ENCODE data around the gene STX11. TPM values are rescaled to one million over a fixed set of nuclear protein-coding genes. Genes with fewer than 3 reads are reported as not detected.

Gene STX11
- total and polyA plus RNA-seq, 10 donors = 5.9 to 76.0 (median 42.0) TPM

DNA sequence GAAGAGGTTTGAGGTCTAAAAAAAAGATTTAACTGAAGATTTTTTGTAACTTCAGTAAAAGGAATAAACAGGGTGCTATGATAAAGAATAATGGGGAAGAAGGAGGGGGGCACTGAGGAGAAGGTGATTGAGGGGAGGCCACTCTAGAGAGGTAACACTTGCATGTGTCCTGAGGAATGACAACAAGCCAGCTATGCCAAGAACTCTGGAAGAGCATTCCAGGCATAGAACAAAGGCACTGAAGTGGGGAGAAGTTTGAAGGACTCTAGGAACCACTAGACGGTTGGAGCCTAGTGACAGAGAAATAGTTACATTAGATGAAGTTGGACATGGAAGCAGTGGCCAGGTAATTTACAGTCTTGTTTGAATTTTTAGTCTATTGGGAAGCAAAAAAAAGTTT, 44.1 kb upstream of the STX11 start:
- TF ChIP-seq POLR2A (IDR thresholded peaks at IDR 0.05) (no peak), CTCF (IDR thresholded peaks at IDR 0.05 in 8 of 11, conservative IDR thresholded peaks at IDR 0.05 in 3 of 11) (no peak), POLR2AphosphoS5 (IDR thresholded peaks at IDR 0.05) (no peak)
- Histone ChIP-seq H3K27me3 (replicated peaks in 1 of 7) (no peaks in the 10 kb centered on the region), H3K36me3 (no peaks in the 10 kb centered on the region), H3K4me3 (no peak overlapping the region), H3K27ac (no peak overlapping the region), H3K4me1 (peaks cover 0 to 8% (median 0%) of the 10 kb centered on the region in 6 donors), H3K9me3 (no peaks in the 10 kb centered on the region)
- intact Hi-C loops (cut with DNase I; ENCODE audit: low total_unique reads) = loop anchor here (5.0 kb wide), 1 partner anchor 376 kb away; no protein-coding TSS in a partner anchor
- 65 to 93% (median 83%) methylated on average over 1 of the region's 1 CpG for WGBS, 5 donors
- no peak for DNase-seq

- TF ChIP-seq CTCF (IDR thresholded peaks at IDR 0.05 in 8 of 11, conservative IDR thresholded peaks at IDR 0.05 in 3 of 11) (no peak), POLR2A (IDR thresholded peaks at IDR 0.05) (no peak), POLR2AphosphoS5 (IDR thresholded peaks at IDR 0.05) (no peak)
- Histone ChIP-seq H3K36me3 (no peaks in the 10 kb centered on the region), H3K27ac (no peak overlapping the region), H3K27me3 (replicated peaks in 1 of 7) (no peaks in the 10 kb centered on the region), H3K4me1 (peaks cover 0 to 3% (median 0%) of the 10 kb centered on the region in 6 donors), H3K9me3 (no peaks in the 10 kb centered on the region), H3K4me3 (no peak overlapping the region)
- intact Hi-C loops (cut with DNase I; ENCODE audit: low total_unique reads) = no loop called here
- no peak for DNase-seq
- whole genome bisulfite sequencing, 5 donors = 81 to 94% (median 94%) methylated on average over 5 of the region's 5 CpGs
Observed at GRCh38 chr6:144110210-144110609, 40.1 kb upstream of the STX11 start.

- H3K27me3 ChIP-seq (replicated peaks in 1 of 7) = no peaks in the 10 kb centered on the region
- no peaks in the 10 kb centered on the region for H3K9me3 ChIP-seq
- WGBS, 5 donors = 91 to 98% (median 94%) methylated on average over 6 of the region's 6 CpGs
- H3K4me3 ChIP-seq = no peak overlapping the region
- intact Hi-C loops (cut with DNase I; ENCODE audit: low total_unique reads) = no loop called here
- no peak overlapping the region for H3K27ac ChIP-seq
- H3K36me3 ChIP-seq = no peaks in the 10 kb centered on the region
- no peaks in the 10 kb centered on the region for H3K4me1 ChIP-seq
- DNase-seq = no peak
- no peak for TF ChIP-seq CTCF (IDR thresholded peaks at IDR 0.05 in 8 of 11, conservative IDR thresholded peaks at IDR 0.05 in 3 of 11)
- no peak for TF ChIP-seq POLR2A (IDR thresholded peaks at IDR 0.05)
- no peak for TF ChIP-seq POLR2AphosphoS5 (IDR thresholded peaks at IDR 0.05)
Observed at GRCh38 chr6:144113366-144113765, 37.0 kb upstream of the STX11 start.

DNA sequence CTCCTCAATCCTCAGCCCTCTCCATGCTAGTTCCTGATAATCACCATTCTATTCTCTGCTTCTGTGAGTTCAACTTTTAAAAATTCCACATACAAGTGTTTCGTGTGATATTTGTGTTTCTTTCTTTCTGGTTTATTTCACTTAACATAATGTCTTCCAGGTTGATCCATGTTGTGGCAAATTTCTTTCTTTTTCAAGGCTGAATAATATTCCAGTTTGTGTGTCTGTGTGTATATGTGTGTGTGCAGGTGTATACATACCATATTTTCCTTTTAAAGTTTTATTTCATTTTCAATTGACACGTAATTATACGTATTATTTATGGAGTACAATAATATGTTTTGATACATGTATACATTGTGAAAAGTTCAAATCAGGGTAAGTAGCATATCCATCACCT, 35.1 kb upstream of the STX11 start:
- Histone ChIP-seq H3K9me3 (no peaks in the 10 kb centered on the region), H3K27me3 (replicated peaks in 1 of 7) (no peaks in the 10 kb centered on the region), H3K4me3 (no peak overlapping the region), H3K4me1 (no peaks in the 10 kb centered on the region), H3K36me3 (no peaks in the 10 kb centered on the region), H3K27ac (no peak overlapping the region)
- TF ChIP-seq CTCF (IDR thresholded peaks at IDR 0.05 in 8 of 11, conservative IDR thresholded peaks at IDR 0.05 in 3 of 11) = no peak
- no peak for TF ChIP-seq POLR2A (IDR thresholded peaks at IDR 0.05)
- TF ChIP-seq POLR2AphosphoS5 (IDR thresholded peaks at IDR 0.05) = no peak
- WGBS, 5 donors = 92 to 99% (median 96%) methylated on average over 3 of the region's 3 CpGs
- intact Hi-C loops (cut with DNase I; ENCODE audit: low total_unique reads) = no loop called here
- no peak for DNase-seq

Data from spleen (tissue), 11 donors.